HepG2 (cell line): ENCODE results near the gene WDR73.

Experiments
- ADNP ChIP-seq: sonication (generic); formaldehyde crosslinking; IDR thresholded peaks from 2 replicates; pipeline ENCODE4 v1.4.0; 2020; ENCODE audit warnings: missing genetic modification reagents
- HOXA7 ChIP-seq: sonication (generic); formaldehyde crosslinking; IDR thresholded peaks from 2 replicates; pipeline ENCODE4 v1.8.1; 2022; ENCODE audit warnings: mild to moderate bottlenecking, missing genetic modification reagents, moderate library complexity
- KAT2B ChIP-seq: fragments of 150-350 bp; IDR thresholded peaks from 2 replicates; pipeline ENCODE4 v1.6.1; 2014; ENCODE audit warnings: low read depth, low read length, borderline replicate concordance
- PHF8 ChIP-seq: sonication (generic); formaldehyde crosslinking; IDR thresholded peaks from 2 replicates; pipeline ENCODE4 v1.5.0; 2020; ENCODE audit warnings: missing genetic modification reagents
- RAD51 ChIP-seq: fragments of 450-650 bp; IDR thresholded peaks from 2 replicates; pipeline ENCODE4 v1.6.1; 2016; ENCODE audit warnings: borderline replicate concordance
- RFX1 ChIP-seq: fragments of 450-650 bp; IDR thresholded peaks from 2 replicates; pipeline ENCODE4 v1.6.1; 2017
- YY1 ChIP-seq: IDR thresholded peaks from 2 replicates; pipeline ENCODE4 v1.6.1; 2011; ENCODE audit warnings: low read length, low read depth, moderate library complexity, mild to moderate bottlenecking; ENCODE audit not compliant: insufficient read depth, insufficient replicate concordance
- TF ChIP-seq, protein P1 (sequence below): sonication (generic); formaldehyde crosslinking; IDR thresholded peaks from 2 replicates; pipeline ENCODE4 v1.4.0; 2020; ENCODE audit warnings: mild to moderate bottlenecking, missing genetic modification reagents
- TF ChIP-seq, protein P2 (sequence below): sonication (generic); formaldehyde crosslinking; IDR thresholded peaks from 2 replicates; pipeline ENCODE4 v1.9.0; 2021; ENCODE audit warnings: missing genetic modification reagents, borderline replicate concordance
- TF ChIP-seq, protein P3 (sequence below): sonication (generic); formaldehyde crosslinking; IDR thresholded peaks from 2 replicates; pipeline ENCODE4 v1.8.0; 2022; ENCODE audit warnings: mild to moderate bottlenecking, missing genetic modification reagents
- TF ChIP-seq, protein P4 (sequence below): sonication (generic); formaldehyde crosslinking; IDR thresholded peaks from 2 replicates; pipeline ENCODE4 v1.5.0; 2020; ENCODE audit warnings: mild to moderate bottlenecking, missing genetic modification reagents, moderate library complexity

DNA sequence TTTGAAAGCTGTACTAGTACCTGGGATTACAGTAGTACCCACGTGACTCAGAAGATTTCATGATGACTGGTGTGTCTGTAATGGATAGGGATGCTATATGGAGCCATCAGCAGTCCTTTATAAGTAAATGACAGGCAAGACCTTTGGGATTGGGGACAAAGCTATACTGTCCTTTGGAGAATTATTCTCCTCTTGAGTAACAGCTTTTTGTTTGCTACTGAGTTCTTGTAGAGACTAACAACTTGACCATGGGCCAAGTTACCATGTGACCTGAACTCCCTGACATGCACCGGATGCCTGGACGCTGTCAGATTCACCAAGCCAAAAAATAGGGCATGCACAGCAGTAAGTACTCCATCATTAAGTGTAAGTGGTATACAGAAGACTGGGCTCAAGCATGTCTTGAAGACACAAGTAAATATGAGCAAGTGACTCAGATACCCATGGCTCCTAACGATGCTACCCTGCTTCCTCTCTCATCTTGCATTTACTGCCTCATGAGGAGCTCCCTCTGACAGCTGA, 48.9 kb upstream of the WDR73 start:
- TF ChIP-seq, protein P1, sequence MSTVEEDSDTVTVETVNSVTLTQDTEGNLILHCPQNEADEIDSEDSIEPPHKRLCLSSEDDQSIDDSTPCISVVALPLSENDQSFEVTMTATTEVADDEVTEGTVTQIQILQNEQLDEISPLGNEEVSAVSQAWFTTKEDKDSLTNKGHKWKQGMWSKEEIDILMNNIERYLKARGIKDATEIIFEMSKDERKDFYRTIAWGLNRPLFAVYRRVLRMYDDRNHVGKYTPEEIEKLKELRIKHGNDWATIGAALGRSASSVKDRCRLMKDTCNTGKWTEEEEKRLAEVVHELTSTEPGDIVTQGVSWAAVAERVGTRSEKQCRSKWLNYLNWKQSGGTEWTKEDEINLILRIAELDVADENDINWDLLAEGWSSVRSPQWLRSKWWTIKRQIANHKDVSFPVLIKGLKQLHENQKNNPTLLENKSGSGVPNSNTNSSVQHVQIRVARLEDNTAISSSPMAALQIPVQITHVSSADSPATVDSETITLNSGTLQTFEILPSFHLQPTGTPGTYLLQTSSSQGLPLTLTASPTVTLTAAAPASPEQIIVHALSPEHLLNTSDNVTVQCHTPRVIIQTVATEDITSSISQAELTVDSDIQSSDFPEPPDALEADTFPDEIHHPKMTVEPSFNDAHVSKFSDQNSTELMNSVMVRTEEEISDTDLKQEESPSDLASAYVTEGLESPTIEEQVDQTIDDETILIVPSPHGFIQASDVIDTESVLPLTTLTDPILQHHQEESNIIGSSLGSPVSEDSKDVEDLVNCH (CRISPR knock-in tag), result no peak
- TF ChIP-seq, protein P2, sequence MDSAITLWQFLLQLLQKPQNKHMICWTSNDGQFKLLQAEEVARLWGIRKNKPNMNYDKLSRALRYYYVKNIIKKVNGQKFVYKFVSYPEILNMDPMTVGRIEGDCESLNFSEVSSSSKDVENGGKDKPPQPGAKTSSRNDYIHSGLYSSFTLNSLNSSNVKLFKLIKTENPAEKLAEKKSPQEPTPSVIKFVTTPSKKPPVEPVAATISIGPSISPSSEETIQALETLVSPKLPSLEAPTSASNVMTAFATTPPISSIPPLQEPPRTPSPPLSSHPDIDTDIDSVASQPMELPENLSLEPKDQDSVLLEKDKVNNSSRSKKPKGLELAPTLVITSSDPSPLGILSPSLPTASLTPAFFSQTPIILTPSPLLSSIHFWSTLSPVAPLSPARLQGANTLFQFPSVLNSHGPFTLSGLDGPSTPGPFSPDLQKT (CRISPR knock-in tag), result no peak
- TF ChIP-seq RFX1, result no peak
- TF ChIP-seq PHF8, result no peak
- TF ChIP-seq, protein P3, sequence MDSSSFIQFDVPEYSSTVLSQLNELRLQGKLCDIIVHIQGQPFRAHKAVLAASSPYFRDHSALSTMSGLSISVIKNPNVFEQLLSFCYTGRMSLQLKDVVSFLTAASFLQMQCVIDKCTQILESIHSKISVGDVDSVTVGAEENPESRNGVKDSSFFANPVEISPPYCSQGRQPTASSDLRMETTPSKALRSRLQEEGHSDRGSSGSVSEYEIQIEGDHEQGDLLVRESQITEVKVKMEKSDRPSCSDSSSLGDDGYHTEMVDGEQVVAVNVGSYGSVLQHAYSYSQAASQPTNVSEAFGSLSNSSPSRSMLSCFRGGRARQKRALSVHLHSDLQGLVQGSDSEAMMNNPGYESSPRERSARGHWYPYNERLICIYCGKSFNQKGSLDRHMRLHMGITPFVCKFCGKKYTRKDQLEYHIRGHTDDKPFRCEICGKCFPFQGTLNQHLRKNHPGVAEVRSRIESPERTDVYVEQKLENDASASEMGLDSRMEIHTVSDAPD (CRISPR knock-in tag), result no peak
- TF ChIP-seq ADNP, result no peak
- TF ChIP-seq KAT2B, result no peak
- TF ChIP-seq YY1, result no peak
- TF ChIP-seq, protein P4, sequence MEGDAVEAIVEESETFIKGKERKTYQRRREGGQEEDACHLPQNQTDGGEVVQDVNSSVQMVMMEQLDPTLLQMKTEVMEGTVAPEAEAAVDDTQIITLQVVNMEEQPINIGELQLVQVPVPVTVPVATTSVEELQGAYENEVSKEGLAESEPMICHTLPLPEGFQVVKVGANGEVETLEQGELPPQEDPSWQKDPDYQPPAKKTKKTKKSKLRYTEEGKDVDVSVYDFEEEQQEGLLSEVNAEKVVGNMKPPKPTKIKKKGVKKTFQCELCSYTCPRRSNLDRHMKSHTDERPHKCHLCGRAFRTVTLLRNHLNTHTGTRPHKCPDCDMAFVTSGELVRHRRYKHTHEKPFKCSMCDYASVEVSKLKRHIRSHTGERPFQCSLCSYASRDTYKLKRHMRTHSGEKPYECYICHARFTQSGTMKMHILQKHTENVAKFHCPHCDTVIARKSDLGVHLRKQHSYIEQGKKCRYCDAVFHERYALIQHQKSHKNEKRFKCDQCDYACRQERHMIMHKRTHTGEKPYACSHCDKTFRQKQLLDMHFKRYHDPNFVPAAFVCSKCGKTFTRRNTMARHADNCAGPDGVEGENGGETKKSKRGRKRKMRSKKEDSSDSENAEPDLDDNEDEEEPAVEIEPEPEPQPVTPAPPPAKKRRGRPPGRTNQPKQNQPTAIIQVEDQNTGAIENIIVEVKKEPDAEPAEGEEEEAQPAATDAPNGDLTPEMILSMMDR (CRISPR knock-in tag), result no peak
- TF ChIP-seq RAD51, result no peak
- no peak for TF ChIP-seq HOXA7 (CRISPR knock-in tag)
